ENCODE data around the gene CLDND1. TPM values are rescaled to one million over a fixed set of nuclear protein-coding genes. Genes with fewer than 3 reads are reported as not detected.

CLDND1 gene
- total and polyA plus RNA-seq, 2 of the 13 experiments (the other 11 are each of a cell fraction or from before 2014, with no cell fraction given), result 50.8 to 121 TPM

GRCh38 chr3:98522544-98523281 is at the start of gene CLDND1 (continued):
- no peak for TF ChIP-seq TGIF2 (CRISPR knock-in tag; IDR thresholded peaks at IDR 0.05)
- no peak for TF ChIP-seq NR1H2 (CRISPR knock-in tag; IDR thresholded peaks at IDR 0.05; ENCODE audit: borderline replicate concordance, low read depth)
- peak; percentile 38; the same call in 1 of the 2 replicates for TF ChIP-seq SNAPC5 (CRISPR knock-in tag; IDR thresholded peaks at IDR 0.05; ENCODE audit: borderline replicate concordance)
- TF ChIP-seq CENPX (CRISPR knock-in tag; IDR thresholded peaks at IDR 0.05), result no peak
- TF ChIP-seq ZNF724P (CRISPR knock-in tag; IDR thresholded peaks at IDR 0.05; ENCODE audit: borderline replicate concordance), result no peak
- TF ChIP-seq POLR2G (IDR thresholded peaks at IDR 0.05; ENCODE audit: low read depth, low read length), result peak; percentile 80
- TF ChIP-seq FOSL1 (CRISPR knock-in tag; IDR thresholded peaks at IDR 0.05; ENCODE audit: borderline replicate concordance), result no peak
- TF ChIP-seq ZNF609 (CRISPR knock-in tag; IDR thresholded peaks at IDR 0.05; ENCODE audit: borderline replicate concordance), result no peak
- no peak for TF ChIP-seq IRF1 (CRISPR knock-in tag; IDR thresholded peaks at IDR 0.05; ENCODE audit: low read depth)
- no peak for TF ChIP-seq KIAA2018 (CRISPR knock-in tag; IDR thresholded peaks at IDR 0.05; ENCODE audit: borderline replicate concordance)
- peak; percentile 43; the same call in 1 of the 2 replicates for TF ChIP-seq POGZ (CRISPR knock-in tag; IDR thresholded peaks at IDR 0.05)
- TF ChIP-seq ZSCAN12 (CRISPR knock-in tag; IDR thresholded peaks at IDR 0.05), result no peak
- no peak for TF ChIP-seq HBP1 (CRISPR knock-in tag; IDR thresholded peaks at IDR 0.05; ENCODE audit: low read depth)

All from HepG2 (cell line).